DND-41 (cell line): ENCODE results near the gene ICAM2.
"Not testable (repeated sequence)": the region's sequence is repeated elsewhere in the genome, so short reads cannot be mapped to it uniquely, and the experiment has no call there.

ENCODE experiments used
- ATAC-seq: fragments of 200-7000 bp; cut with Tn5 transposase; 3 replicates; pipeline ENCODE4 v1.9.1; 2021; ENCODE audit warnings: low read depth; ENCODE audit not compliant: insufficient read depth
- DNase-seq: peaks from one replicate; pipeline ENCODE4 v3.0.0-alpha.2; 2020
- H2AFZ ChIP-seq: 2 replicates; pipeline ENCODE4 v1.6.0; 2012; ENCODE audit warnings: low read depth, low read length
- H3K27ac ChIP-seq: 2 replicates; pipeline ENCODE4 v1.5.1; 2012; ENCODE audit warnings: low read length, inconsistent platforms
- H3K27me3 ChIP-seq: fragments of 200-600 bp; sonication (generic); 2 replicates; pipeline ENCODE4 v1.6.0; 2012; ENCODE audit warnings: low read length, mild to moderate bottlenecking, inconsistent platforms; ENCODE audit not compliant: insufficient read depth, poor library complexity
- H3K36me3 ChIP-seq: 2 replicates; pipeline ENCODE4 v1.5.1; 2012; ENCODE audit warnings: low read length, inconsistent platforms; ENCODE audit not compliant: insufficient read depth
- H3K4me1 ChIP-seq: 2 replicates; pipeline ENCODE4 v1.5.1; 2012; ENCODE audit warnings: mild to moderate bottlenecking, low read length; ENCODE audit not compliant: insufficient read depth
- H3K4me2 ChIP-seq: 2 replicates; pipeline ENCODE4 v1.6.0; 2012; ENCODE audit warnings: mild to moderate bottlenecking, moderate library complexity, low read length, inconsistent platforms; ENCODE audit not compliant: insufficient read depth
- H3K4me3 ChIP-seq, 2 experiments: fragments of 200-600 bp in 1 of 2; shearing (Covaris generic) in 1 of 2; 2 replicates each; pipeline ENCODE4 v1.5.1; 2012 to 2016; ENCODE audit warnings: inconsistent platforms in 2 of 2, low read length in 2 of 2, mild to moderate bottlenecking in 2 of 2, low read depth in 1 of 2, moderate library complexity in 1 of 2
- H3K79me2 ChIP-seq: 2 replicates; pipeline ENCODE4 v1.6.0; 2012; ENCODE audit warnings: low read length, inconsistent platforms; ENCODE audit not compliant: insufficient read depth
- H3K9ac ChIP-seq: 2 replicates; pipeline ENCODE4 v1.6.0; 2012; ENCODE audit warnings: low read depth, mild to moderate bottlenecking, inconsistent platforms, low read length, moderate library complexity
- H3K9me3 ChIP-seq: 2 replicates; pipeline ENCODE4 v1.5.1; 2012; ENCODE audit warnings: low read length, moderate library complexity, mild to moderate bottlenecking, inconsistent platforms; ENCODE audit not compliant: insufficient read depth, severe bottlenecking
- H4K20me1 ChIP-seq: 2 replicates; pipeline ENCODE4 v1.6.0; 2012; ENCODE audit warnings: low read length; ENCODE audit not compliant: insufficient read depth
- EZH2 ChIP-seq: IDR thresholded peaks from 3 replicates; pipeline ENCODE4 v1.6.1; 2012; ENCODE audit warnings: borderline replicate concordance, low read depth, mild to moderate bottlenecking, moderate library complexity, low read length, inconsistent platforms; ENCODE audit not compliant: severe bottlenecking
- TF ChIP-seq, protein P1 (sequence below): IDR thresholded peaks from 2 replicates; pipeline ENCODE4 v1.5.1; 2012; ENCODE audit warnings: borderline replicate concordance, low read length, moderate library complexity, mild to moderate bottlenecking; ENCODE audit not compliant: poor library complexity, severe bottlenecking; ENCODE audit errors: extremely low read depth

The ICAM2 gene

GRCh38 chr17:64008346-64008745, 12.1 kb downstream of the ICAM2 start:
- peaks cover 12% of the 10 kb centered on the region; the same call in 1 of the 2 replicates for H4K20me1 ChIP-seq
- no peaks in the 10 kb centered on the region for H3K4me1 ChIP-seq
- no peak overlapping the region for H3K9ac ChIP-seq
- peaks cover 34% of the 10 kb centered on the region for H3K79me2 ChIP-seq
- no peak overlapping the region for H3K4me2 ChIP-seq
- DNase-seq (no peak), ATAC-seq (no peak)
- no peaks in the 10 kb centered on the region for H3K27me3 ChIP-seq
- H2AFZ ChIP-seq: no peak overlapping the region
- no peak overlapping the region for H3K4me3 ChIP-seq
- TF ChIP-seq, protein P1, sequence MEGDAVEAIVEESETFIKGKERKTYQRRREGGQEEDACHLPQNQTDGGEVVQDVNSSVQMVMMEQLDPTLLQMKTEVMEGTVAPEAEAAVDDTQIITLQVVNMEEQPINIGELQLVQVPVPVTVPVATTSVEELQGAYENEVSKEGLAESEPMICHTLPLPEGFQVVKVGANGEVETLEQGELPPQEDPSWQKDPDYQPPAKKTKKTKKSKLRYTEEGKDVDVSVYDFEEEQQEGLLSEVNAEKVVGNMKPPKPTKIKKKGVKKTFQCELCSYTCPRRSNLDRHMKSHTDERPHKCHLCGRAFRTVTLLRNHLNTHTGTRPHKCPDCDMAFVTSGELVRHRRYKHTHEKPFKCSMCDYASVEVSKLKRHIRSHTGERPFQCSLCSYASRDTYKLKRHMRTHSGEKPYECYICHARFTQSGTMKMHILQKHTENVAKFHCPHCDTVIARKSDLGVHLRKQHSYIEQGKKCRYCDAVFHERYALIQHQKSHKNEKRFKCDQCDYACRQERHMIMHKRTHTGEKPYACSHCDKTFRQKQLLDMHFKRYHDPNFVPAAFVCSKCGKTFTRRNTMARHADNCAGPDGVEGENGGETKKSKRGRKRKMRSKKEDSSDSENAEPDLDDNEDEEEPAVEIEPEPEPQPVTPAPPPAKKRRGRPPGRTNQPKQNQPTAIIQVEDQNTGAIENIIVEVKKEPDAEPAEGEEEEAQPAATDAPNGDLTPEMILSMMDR: no peak
- no peak for TF ChIP-seq EZH2
- H3K36me3 ChIP-seq: peaks cover 29% of the 10 kb centered on the region
- no peaks in the 10 kb centered on the region for H3K9me3 ChIP-seq
- H3K27ac ChIP-seq: no peak overlapping the region

DNA sequence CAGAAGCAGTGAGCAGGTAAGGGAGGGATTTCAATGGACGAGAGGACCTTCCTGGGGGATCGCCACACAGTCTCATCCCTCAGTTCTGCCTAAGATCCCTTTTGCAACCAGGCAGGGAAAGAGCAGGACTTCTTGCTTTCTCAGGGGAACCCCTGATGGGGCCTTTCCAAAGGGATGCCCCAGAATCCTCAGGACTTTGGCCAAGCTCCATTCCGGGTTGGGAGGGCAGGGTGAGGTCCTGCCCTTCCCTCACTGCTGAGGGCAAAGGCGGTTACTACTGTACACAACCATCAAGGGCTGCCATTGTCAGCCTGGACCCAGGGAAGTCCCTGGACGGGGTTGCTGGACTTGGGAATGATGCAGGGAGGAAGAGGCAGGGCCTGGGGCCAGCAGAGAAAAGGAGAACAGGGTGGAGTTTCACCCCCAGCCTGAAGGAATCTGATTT, 12.6 kb downstream of the ICAM2 start:
- no peak overlapping the region for H3K27ac ChIP-seq
- no peaks in the 10 kb centered on the region for H3K4me1 ChIP-seq
- peaks cover 34% of the 10 kb centered on the region for H3K36me3 ChIP-seq
- no peaks in the 10 kb centered on the region for H3K27me3 ChIP-seq
- ATAC-seq (no peak), DNase-seq (no peak)
- no peak overlapping the region for H3K9ac ChIP-seq
- H3K79me2 ChIP-seq: peaks cover 30% of the 10 kb centered on the region
- TF ChIP-seq EZH2: no peak
- TF ChIP-seq, protein P1: no peak
- peaks cover 12% of the 10 kb centered on the region; the same call in 1 of the 2 replicates for H4K20me1 ChIP-seq
- H3K4me3 ChIP-seq: no peak overlapping the region
- no peaks in the 10 kb centered on the region for H3K9me3 ChIP-seq
- no peak overlapping the region for H3K4me2 ChIP-seq
- no peak overlapping the region for H2AFZ ChIP-seq

GRCh38 chr17:64007089-64007837, 13.2 kb downstream of the ICAM2 start:
- H3K4me3 ChIP-seq, H3K4me1 ChIP-seq, H2AFZ ChIP-seq, DNase-seq, ATAC-seq, H3K9ac ChIP-seq, H3K9me3 ChIP-seq, H3K4me2 ChIP-seq, H3K27me3 ChIP-seq: not testable (repeated sequence)
- H4K20me1 ChIP-seq: peaks cover 12% of the 10 kb centered on the region; the same call in 1 of the 2 replicates
- H3K36me3 ChIP-seq: peaks cover 39% of the 10 kb centered on the region
- H3K27ac ChIP-seq: 0 out of 2 replicates have a peak overlapping the region, but pooled peaks have one; percentile 26
- peaks cover 24% of the 10 kb centered on the region for H3K79me2 ChIP-seq

DNA sequence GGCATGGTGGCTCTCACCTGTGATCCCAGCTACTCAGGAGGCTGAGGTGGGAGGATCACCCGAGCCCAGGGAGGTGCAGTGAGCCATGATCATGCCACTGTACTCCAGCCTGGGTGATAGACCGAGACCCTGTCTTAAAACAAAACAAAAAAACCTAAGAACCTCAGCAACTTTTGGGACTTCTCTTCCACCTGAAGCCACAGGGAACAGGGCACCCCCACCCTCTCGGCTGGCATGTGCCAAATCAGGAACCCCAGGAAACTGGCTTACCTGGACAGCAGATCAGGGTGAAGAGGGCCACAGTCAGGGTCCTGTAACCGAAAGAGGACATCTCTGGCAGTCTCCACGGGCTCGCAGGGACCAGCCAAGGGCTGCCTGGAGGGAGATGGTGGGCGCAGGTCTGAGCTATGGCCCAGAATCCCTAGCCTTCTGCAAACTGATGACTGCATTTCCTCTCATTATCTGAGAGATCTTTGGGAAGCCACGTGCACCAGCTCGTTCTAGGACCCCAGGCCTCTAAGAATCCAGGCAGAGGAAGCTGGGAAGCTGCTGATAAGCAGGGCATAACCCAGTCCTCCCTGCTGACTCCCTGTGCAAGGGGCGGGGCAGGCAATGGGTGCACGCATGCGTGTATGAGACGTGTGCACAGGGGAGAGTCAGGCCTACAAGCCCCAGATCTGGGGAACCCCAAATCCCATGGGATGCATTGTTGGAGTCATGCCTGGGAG, 13.9 kb downstream of the ICAM2 start:
- Histone ChIP-seq H3K9ac (no peak overlapping the region), H3K79me2 (peaks cover 18% of the 10 kb centered on the region), H4K20me1 (peaks cover 12% of the 10 kb centered on the region; the same call in 1 of the 2 replicates), H3K4me1 (no peaks in the 10 kb centered on the region), H3K4me3 (no peak overlapping the region), H3K4me2 (no peak overlapping the region), H3K27ac (0 out of 2 replicates have a peak overlapping the region, but pooled peaks have one; percentile 26), H3K36me3 (peaks cover 40% of the 10 kb centered on the region), H3K9me3 (no peaks in the 10 kb centered on the region), H2AFZ (no peak overlapping the region), H3K27me3 (no peaks in the 10 kb centered on the region)
- no peak for TF ChIP-seq EZH2
- TF ChIP-seq, protein P1: no peak
- ATAC-seq: no peak
- no peak for DNase-seq
